GM12891 (cell line): Measurements from ENCODE around the gene ATF3.

Experiments used
- DNase-seq: peaks from one replicate; pipeline ENCODE4 v3.0.0; 2011; ENCODE audit warnings: low spot score; ENCODE audit not compliant: insufficient read length
- FAIRE-seq: peaks from 2 replicates; lab custom pipeline; 2011; peaks lifted over from hg19 to GRCh38; lab: Jason Lieb, UNC
- PAX5 ChIP-seq: IDR thresholded peaks from 2 replicates; pipeline ENCODE4 v1.6.1; 2011; ENCODE audit warnings: low read length, moderate library complexity, mild to moderate bottlenecking; ENCODE audit not compliant: insufficient read depth, severe bottlenecking
- POLR2A ChIP-seq: IDR thresholded peaks from 2 replicates; pipeline ENCODE4 v1.6.1; 2011; ENCODE audit warnings: low read depth, low read length, control low read depth
- POLR2AphosphoS5 ChIP-seq: IDR thresholded peaks from 2 replicates; pipeline ENCODE4 v1.6.1; 2011; ENCODE audit warnings: low read depth, low read length, control low read depth
- POU2F2 ChIP-seq: IDR thresholded peaks from 2 replicates; pipeline ENCODE4 v1.6.1; 2011; ENCODE audit warnings: low read depth, mild to moderate bottlenecking, control low read depth, low read length, moderate library complexity
- SPI1 ChIP-seq: IDR thresholded peaks from 2 replicates; pipeline ENCODE4 v1.6.1; 2011; ENCODE audit warnings: low read depth, low read length, control low read depth
- TAF1 ChIP-seq: IDR thresholded peaks from 2 replicates; pipeline ENCODE4 v1.6.1; 2011; ENCODE audit warnings: low read depth, low read length, control low read depth

ATF3 gene

GRCh38 chr1:212607913-212608391 lies 609 bp upstream of the ATF3 start:
- FAIRE-seq, result peak; percentile 16
- TF ChIP-seq POLR2A, result 0 out of 2 replicates have a peak, but pooled peaks have one; percentile 11
- TF ChIP-seq SPI1, result no peak
- peak; percentile 26 for DNase-seq

GRCh38 chr1:212608959-212609700 lies 569 bp downstream of the ATF3 start:
- DNase-seq (peak; percentile 53), FAIRE-seq (peak; percentile 48)

GRCh38 chr1:212609701-212610574 lies 1.4 kb downstream of the ATF3 start:
- DNase-seq (no peak), FAIRE-seq (no peak)
- TF ChIP-seq TAF1 (no peak), POU2F2 (no peak), SPI1 (no peak), POLR2A (no peak), POLR2AphosphoS5 (no peak), PAX5 (no peak)

More at GRCh38 chr1:212608959-212609700, 569 bp downstream of the ATF3 start:
- TF ChIP-seq TAF1, result no peak
- no peak for TF ChIP-seq SPI1
- TF ChIP-seq POLR2AphosphoS5, result 0 out of 2 replicates have a peak, but pooled peaks have one; percentile 19
- TF ChIP-seq PAX5, result no peak
- no peak for TF ChIP-seq POLR2A
- no peak for TF ChIP-seq POU2F2

- no peak for FAIRE-seq
- TF ChIP-seq POLR2AphosphoS5 (no peak), SPI1 (no peak), TAF1 (no peak), PAX5 (no peak), POU2F2 (no peak), POLR2A (no peak)
- DNase-seq, result no peak
Measured at GRCh38 chr1:212610575-212610967, 2.0 kb downstream of the ATF3 start.

GRCh38 chr1:212611000-212611948 lies 2.7 kb downstream of the ATF3 start:
- DNase-seq (no peak), FAIRE-seq (no peak)
- TF ChIP-seq POLR2A, result no peak
- TF ChIP-seq TAF1, result no peak
- no peak for TF ChIP-seq PAX5
- no peak for TF ChIP-seq POU2F2
- no peak for TF ChIP-seq POLR2AphosphoS5
- no peak for TF ChIP-seq SPI1

- 0 out of 2 replicates have a peak, but pooled peaks have one; percentile 37 for TF ChIP-seq POLR2A
- no peak for TF ChIP-seq SPI1
- no peak for TF ChIP-seq PAX5
- TF ChIP-seq POLR2AphosphoS5, result no peak
- no peak for TF ChIP-seq POU2F2
- 0 out of 2 replicates have a peak, but pooled peaks have one; percentile 13 for TF ChIP-seq TAF1
- DNase-seq (no peak), FAIRE-seq (no peak)
Measured at GRCh38 chr1:212612041-212612961, 3.7 kb downstream of the ATF3 start.

- DNase-seq (no peak), FAIRE-seq (peak; percentile 45)
- no peak for TF ChIP-seq PAX5
- TF ChIP-seq SPI1, result no peak
- no peak for TF ChIP-seq POLR2AphosphoS5
- no peak for TF ChIP-seq POLR2A
- no peak for TF ChIP-seq POU2F2
- TF ChIP-seq TAF1, result no peak
Measured at GRCh38 chr1:212613440-212614335, 5.1 kb downstream of the ATF3 start.

GRCh38 chr1:212614453-212615200 lies 6.1 kb downstream of the ATF3 start:
- DNase-seq (no peak), FAIRE-seq (peak; percentile 20)
- TF ChIP-seq PAX5 (no peak), POLR2A (no peak), SPI1 (no peak), POLR2AphosphoS5 (no peak), TAF1 (no peak), POU2F2 (no peak)

- no peak for DNase-seq
- FAIRE-seq, result peak; percentile 35
- TF ChIP-seq POLR2A (no peak), TAF1 (no peak), POU2F2 (no peak), PAX5 (no peak), POLR2AphosphoS5 (no peak), SPI1 (no peak)
Measured at GRCh38 chr1:212615201-212615470, 6.6 kb downstream of the ATF3 start.
